ENCODE data around the gene LDLR. TPM values are rescaled to one million over a fixed set of nuclear protein-coding genes. Genes with fewer than 3 reads are reported as not detected.
"Not testable (repeated sequence)": the region's sequence is repeated elsewhere in the genome, so short reads cannot be mapped to it uniquely, and the experiment has no call there.

The LDLR gene
- total and polyA plus RNA-seq, 2 donors (not counting 3 experiments of a cell fraction or from before 2014, with no cell fraction given), result 142 to 174 TPM

GRCh38 chr19:11177592-11177991 is 88.3 kb downstream of the LDLR start:
- H2AFZ ChIP-seq (ENCODE audit: low read depth, low read length), result no peak overlapping the region
- H3K27ac ChIP-seq (ENCODE audit: insufficient read depth, low read depth, low read length), result no peak overlapping the region
- no peaks in the 10 kb centered on the region for H3K9me1 ChIP-seq (replicated peaks; ENCODE audit: control insufficient read depth, extremely low read depth, insufficient read depth, low read length)
- ChIA-PET POLR2A (no interaction called here), CTCF (interaction anchor here (1.9 to 2.3 kb wide), 2 partner anchors 9 to 51 kb away, joined by 6 to 8 read pairs; no protein-coding TSS in a partner anchor)
- no peak for DNase-seq (ENCODE audit: low read depth, low spot score)
- H3K27me3 ChIP-seq (ENCODE audit: control insufficient read depth in 2 of 2, insufficient read depth in 2 of 2, low read length in 2 of 2), result no peaks in the 10 kb centered on the region
- peaks cover 10 to 30% of the 10 kb centered on the region in 2 experiments for H3K36me3 ChIP-seq (ENCODE audit: control insufficient read depth in 2 of 2, extremely low read depth in 1 of 2, insufficient read depth in 2 of 2, low read length in 2 of 2)
- intact Hi-C loops (cut with micrococcal nuclease) (no loop called here), dilution Hi-C loops (cut with MboI; ENCODE audit: extremely low pct_ligation_motif_present, low sequenced_read_pairs) (no loop called here)
- peaks cover 12% of the 10 kb centered on the region for H3K4me1 ChIP-seq (ENCODE audit: control insufficient read depth, extremely low read depth, insufficient read depth, low read length)
- TF ChIP-seq POLR2A (IDR thresholded peaks at IDR 0.05; ENCODE audit: low read depth, low read length), result no peak
- H3K9ac ChIP-seq (replicated peaks; ENCODE audit: extremely low read depth, insufficient read depth, low read length), result no peak overlapping the region
- no peak overlapping the region for H3K4me3 ChIP-seq (replicated peaks in 1 of 3; ENCODE audit: insufficient read depth in 1 of 3, low read depth in 1 of 3, low read length in 3 of 3)
- peaks cover 2% of the 10 kb centered on the region for H3K79me2 ChIP-seq (ENCODE audit: control insufficient read depth, insufficient read depth, low read length)
- H3K4me2 ChIP-seq (ENCODE audit: insufficient read depth, low read length), result no peak overlapping the region
- BruUV-seq (replicated peaks), result no TSS peak
- no peaks in the 10 kb centered on the region for H3K9me3 ChIP-seq (replicated peaks; ENCODE audit: control insufficient read depth, insufficient read depth, low read length)
- H4K20me1 ChIP-seq (replicated peaks; ENCODE audit: control insufficient read depth, extremely low read depth, insufficient read depth, low read length), result no peaks in the 10 kb centered on the region
- no peak for FAIRE-seq

DNA sequence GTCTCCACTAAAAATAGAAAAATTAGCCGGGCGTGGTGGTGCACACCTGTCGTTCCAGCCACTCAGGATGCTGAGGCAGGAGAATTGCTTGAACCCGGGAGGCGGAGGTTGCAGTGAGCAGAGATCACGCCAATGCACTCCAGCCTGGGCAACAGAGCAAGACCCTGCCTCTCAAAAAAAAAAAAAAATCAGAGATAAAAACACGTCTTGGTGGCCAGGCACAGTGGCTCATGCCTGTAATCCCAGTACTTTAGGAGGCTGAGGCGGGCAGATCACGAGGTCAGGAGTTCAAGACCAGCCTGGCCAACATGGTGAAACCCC is 89.8 kb downstream of the LDLR start:
- not testable (repeated sequence) for FAIRE-seq
- peaks cover under 1 to 20% of the 10 kb centered on the region in 2 experiments for H3K36me3 ChIP-seq (ENCODE audit: control insufficient read depth in 2 of 2, extremely low read depth in 1 of 2, insufficient read depth in 2 of 2, low read length in 2 of 2)

More for the DNA sequence above, 89.8 kb downstream of the LDLR start:
- POLR2A ChIA-PET; H3K4me3 ChIP-seq (replicated peaks in 1 of 3; ENCODE audit: insufficient read depth in 1 of 3, low read depth in 1 of 3, low read length in 3 of 3); H2AFZ ChIP-seq (ENCODE audit: low read depth, low read length); dilution Hi-C loops (cut with MboI; ENCODE audit: extremely low pct_ligation_motif_present, low sequenced_read_pairs); H3K27ac ChIP-seq (ENCODE audit: insufficient read depth, low read depth, low read length); BruUV-seq (replicated peaks); H3K9ac ChIP-seq (replicated peaks; ENCODE audit: extremely low read depth, insufficient read depth, low read length); H3K9me1 ChIP-seq (replicated peaks; ENCODE audit: control insufficient read depth, extremely low read depth, insufficient read depth, low read length); H3K4me2 ChIP-seq (ENCODE audit: insufficient read depth, low read length); H3K9me3 ChIP-seq (replicated peaks; ENCODE audit: control insufficient read depth, insufficient read depth, low read length); H3K79me2 ChIP-seq (ENCODE audit: control insufficient read depth, insufficient read depth, low read length); H4K20me1 ChIP-seq (replicated peaks; ENCODE audit: control insufficient read depth, extremely low read depth, insufficient read depth, low read length); H3K27me3 ChIP-seq (ENCODE audit: control insufficient read depth in 2 of 2, insufficient read depth in 2 of 2, low read length in 2 of 2); DNase-seq (ENCODE audit: low read depth, low spot score): not testable (repeated sequence)
- H3K4me1 ChIP-seq (ENCODE audit: control insufficient read depth, extremely low read depth, insufficient read depth, low read length), result peaks cover 12% of the 10 kb centered on the region
- CTCF ChIA-PET, result interaction anchor here (0.7 to 2.3 kb wide), 3 partner anchors 9 to 53 kb away, joined by 3 to 8 read pairs (median 6); no protein-coding TSS in a partner anchor
- intact Hi-C loops (cut with micrococcal nuclease), result loop anchor here (2.0 kb wide), 1 partner anchor 18 kb away; the partner anchor contains the start of gene KANK2

All from endothelial cell of umbilical vein (primary cell).